Mesenchymal stem cell (in vitro differentiated cells and primary cell): ENCODE results near the gene TNFRSF8.
A peak's percentile ranks its signal among the peaks of the same experiment; 100 is the strongest.

Source experiments
- DNase-seq: peaks from one replicate; pipeline ENCODE4 v3.0.0-alpha.2; 2013
- H2AFZ ChIP-seq: one replicate; pipeline ENCODE4 v1.6.1; 2013; ENCODE audit warnings: low read depth, mild to moderate bottlenecking, control low read depth, inconsistent platforms, low read length, moderate library complexity
- H2AK5ac ChIP-seq: 2 replicates; pipeline ENCODE4 v1.6.1; 2013; ENCODE audit warnings: low read length, moderate library complexity, mild to moderate bottlenecking, inconsistent platforms; ENCODE audit not compliant: severe bottlenecking
- H2BK120ac ChIP-seq: one replicate; pipeline ENCODE4 v1.6.1; 2013; ENCODE audit warnings: low read depth, mild to moderate bottlenecking, inconsistent platforms, low read length, moderate library complexity
- H2BK12ac ChIP-seq, 2 experiments: one replicate each; pipeline ENCODE4 v1.6.1; 2013; ENCODE audit warnings: inconsistent platforms in 2 of 2, low read length in 2 of 2, mild to moderate bottlenecking in 2 of 2, moderate library complexity in 2 of 2, control low read depth in 1 of 2
- H2BK15ac ChIP-seq: one replicate; pipeline ENCODE4 v1.6.1; 2013; ENCODE audit warnings: mild to moderate bottlenecking, low read depth, inconsistent platforms; ENCODE audit not compliant: poor library complexity, severe bottlenecking
- H2BK5ac ChIP-seq: 2 replicates; pipeline ENCODE4 v1.6.1; 2013; ENCODE audit warnings: low read depth, mild to moderate bottlenecking, low read length, control low read depth, inconsistent platforms; ENCODE audit not compliant: poor library complexity, severe bottlenecking
- H3K14ac ChIP-seq, 2 experiments: one replicate each; pipeline ENCODE4 v1.6.1; 2013; ENCODE audit warnings: inconsistent platforms in 2 of 2, low read length in 2 of 2, control low read depth in 1 of 2, mild to moderate bottlenecking in 1 of 2, moderate library complexity in 1 of 2
- H3K18ac ChIP-seq, 2 experiments: one replicate each; pipeline ENCODE4 v1.6.1; 2013; ENCODE audit warnings: inconsistent platforms in 2 of 2, low read length in 2 of 2, control low read depth in 1 of 2, low read depth in 1 of 2, mild to moderate bottlenecking in 1 of 2
- H3K23ac ChIP-seq, 2 experiments: one replicate each; pipeline ENCODE4 v1.6.1; 2013; ENCODE audit warnings: inconsistent platforms in 2 of 2, low read length in 2 of 2, mild to moderate bottlenecking in 2 of 2, moderate library complexity in 2 of 2, control low read depth in 1 of 2
- H3K27ac ChIP-seq: 2 replicates; pipeline ENCODE4 v1.5.1; 2013; ENCODE audit warnings: mild to moderate bottlenecking, moderate library complexity, low read length, control low read depth, inconsistent platforms; ENCODE audit not compliant: poor library complexity, severe bottlenecking
- H3K27me3 ChIP-seq, 2 experiments: 2 replicates each; pipeline versions ENCODE4 v1.6.1 to v1.7.0; 2013; ENCODE audit warnings: low read length in 2 of 2, mild to moderate bottlenecking in 2 of 2, moderate library complexity in 2 of 2, control low read depth in 1 of 2, inconsistent platforms in 1 of 2; ENCODE audit not compliant: control insufficient read depth in 1 of 2, insufficient read depth in 1 of 2
- H3K36me3 ChIP-seq, 2 experiments: 2 replicates each; pipeline versions ENCODE4 v1.6.1 to v1.7.0; 2013; ENCODE audit warnings: low read length in 2 of 2, control low read depth in 1 of 2, inconsistent platforms in 1 of 2, low read depth in 1 of 2, mild to moderate bottlenecking in 1 of 2; ENCODE audit not compliant: insufficient read depth in 2 of 2, control insufficient read depth in 1 of 2
- H3K4ac ChIP-seq, 2 experiments: one replicate each; pipeline ENCODE4 v1.6.1; 2013; ENCODE audit warnings: inconsistent platforms in 2 of 2, low read length in 2 of 2, mild to moderate bottlenecking in 2 of 2, moderate library complexity in 2 of 2, control low read depth in 1 of 2, low read depth in 1 of 2
- H3K4me1 ChIP-seq: 2 replicates; pipeline ENCODE4 v1.6.1; 2013; ENCODE audit warnings: low read depth, low read length, control low read depth; ENCODE audit not compliant: control insufficient read depth, insufficient read depth
- H3K4me2 ChIP-seq: 2 replicates; pipeline ENCODE4 v1.6.1; 2013; ENCODE audit warnings: low read length, mild to moderate bottlenecking, inconsistent platforms; ENCODE audit not compliant: poor library complexity, severe bottlenecking
- H3K4me3 ChIP-seq, 2 experiments: 2 replicates each; pipeline versions ENCODE4 v1.5.1 to v1.7.0; 2013; ENCODE audit warnings: low read length in 2 of 2, mild to moderate bottlenecking in 2 of 2, control low read depth in 1 of 2, low read depth in 1 of 2; ENCODE audit not compliant: insufficient read depth in 1 of 2
- H3K79me1 ChIP-seq: replicated peaks from 2 replicates; pipeline ENCODE4 v1.6.1; 2013; ENCODE audit warnings: mild to moderate bottlenecking, control low read depth, low read length, inconsistent platforms; ENCODE audit not compliant: poor library complexity, severe bottlenecking
- H3K9ac ChIP-seq: 2 replicates; pipeline ENCODE4 v1.7.0; 2013; ENCODE audit warnings: mild to moderate bottlenecking, low read length, moderate library complexity
- H3K9me3 ChIP-seq: 2 replicates; pipeline ENCODE4 v1.7.0; 2013; ENCODE audit warnings: mild to moderate bottlenecking, low read length; ENCODE audit not compliant: control insufficient read depth
- H4K8ac ChIP-seq: one replicate; pipeline ENCODE4 v1.6.1; 2013; ENCODE audit warnings: inconsistent platforms, mild to moderate bottlenecking, low read length, moderate library complexity
- H4K91ac ChIP-seq: one replicate; pipeline ENCODE4 v1.6.1; 2013; ENCODE audit warnings: mild to moderate bottlenecking, low read length, inconsistent platforms
- WGBS: methylation state at CpG from one replicate; pipeline ENCODE4 v1.1.7; 2013; ENCODE audit warnings: mixed read lengths; 5-methylcytosine and 5-hydroxymethylcytosine counted together

Gene TNFRSF8

GRCh38 chr1:12078575-12078937, 15.5 kb downstream of the TNFRSF8 start:
- Histone ChIP-seq H3K14ac (no peak overlapping the region), H3K4me1 (peaks cover 3% of the 10 kb centered on the region), H3K18ac (no peak overlapping the region), H3K4me2 (no peak overlapping the region), H3K9me3 (peaks cover 15% of the 10 kb centered on the region), H2BK5ac (no peak overlapping the region), H3K4me3 (no peak overlapping the region), H3K36me3 (no peaks in the 10 kb centered on the region), H3K23ac (no peak overlapping the region), H2BK120ac (no peak overlapping the region), H3K27me3 (peaks cover 25 to 26% of the 10 kb centered on the region in 2 experiments), H2AK5ac (no peak overlapping the region), H3K9ac (no peak overlapping the region), H3K79me1 (no peaks in the 10 kb centered on the region), H4K8ac (no peak overlapping the region), H2AFZ (no peak overlapping the region), H3K4ac (no peak overlapping the region), H4K91ac (no peak overlapping the region), H2BK15ac (no peak overlapping the region), H2BK12ac (no peak overlapping the region), H3K27ac (no peak overlapping the region)
- WGBS: 74% methylated on average over 7 of the region's 7 CpGs
- no peak for DNase-seq

DNA sequence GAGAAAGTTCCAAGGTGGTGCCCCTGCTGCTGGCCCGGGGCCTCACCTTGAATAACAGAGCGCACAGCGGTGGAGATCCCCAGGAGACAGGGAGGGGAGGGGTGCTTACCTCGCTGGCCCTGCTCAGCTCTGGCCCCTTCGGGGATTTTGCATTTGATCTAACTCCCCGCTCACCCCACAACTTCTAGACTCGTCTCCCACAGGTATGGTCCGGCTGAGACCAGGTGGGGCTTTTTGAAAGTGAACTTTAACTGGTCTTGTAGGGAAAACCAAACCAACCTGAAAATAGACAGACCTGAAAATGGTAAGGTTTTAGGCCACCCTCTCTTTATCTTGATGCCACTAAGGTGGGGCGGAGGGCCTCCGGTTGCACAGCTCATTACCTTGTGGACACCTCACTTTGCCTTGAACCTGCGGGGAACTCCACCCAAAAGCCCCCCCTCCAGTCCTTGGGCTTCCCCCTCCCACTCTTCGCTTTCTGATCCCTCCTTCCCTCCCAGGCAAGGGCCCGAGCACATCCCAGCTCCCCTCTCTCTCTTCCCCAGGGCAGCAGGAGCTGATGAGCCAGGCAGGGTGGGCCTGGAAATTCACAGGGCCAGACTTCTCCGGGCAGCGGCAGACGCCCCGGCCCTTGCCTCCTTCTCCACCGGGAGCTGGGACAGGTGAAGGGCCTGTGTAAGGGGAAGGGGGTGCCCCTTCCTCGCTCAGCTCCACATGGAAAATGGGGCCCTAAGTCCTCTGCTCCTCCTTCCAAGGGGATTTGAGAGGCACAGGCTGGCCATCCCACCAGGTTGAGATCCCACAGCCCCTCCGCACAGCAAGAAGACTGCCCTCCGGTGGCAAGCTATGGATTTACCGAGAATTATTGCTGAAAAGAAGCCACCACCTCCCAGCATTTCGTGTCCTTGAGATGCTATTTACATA, 16.1 kb downstream of the TNFRSF8 start:
- Histone ChIP-seq H3K9me3 (peaks cover 15% of the 10 kb centered on the region), H3K4me2 (no peak overlapping the region), H3K18ac (no peak overlapping the region), H4K8ac (no peak overlapping the region), H2AFZ (peak overlapping the region; percentile 64), H2BK12ac (no peak overlapping the region), H3K36me3 (no peaks in the 10 kb centered on the region), H3K27me3 (peaks cover 25 to 26% of the 10 kb centered on the region in 2 experiments), H2AK5ac (no peak overlapping the region), H3K79me1 (no peaks in the 10 kb centered on the region), H3K4me3 (no peak overlapping the region), H2BK5ac (no peak overlapping the region), H2BK120ac (no peak overlapping the region), H2BK15ac (no peak overlapping the region), H3K14ac (no peak overlapping the region), H3K9ac (peak overlapping the region; percentile 55), H3K23ac (no peak overlapping the region), H4K91ac (no peak overlapping the region), H3K4me1 (peaks cover 3% of the 10 kb centered on the region), H3K27ac (no peak overlapping the region), H3K4ac (no peak overlapping the region)
- DNase-seq: peak; percentile 53
- 41% methylated on average over 18 of the region's 23 CpGs for WGBS

DNA sequence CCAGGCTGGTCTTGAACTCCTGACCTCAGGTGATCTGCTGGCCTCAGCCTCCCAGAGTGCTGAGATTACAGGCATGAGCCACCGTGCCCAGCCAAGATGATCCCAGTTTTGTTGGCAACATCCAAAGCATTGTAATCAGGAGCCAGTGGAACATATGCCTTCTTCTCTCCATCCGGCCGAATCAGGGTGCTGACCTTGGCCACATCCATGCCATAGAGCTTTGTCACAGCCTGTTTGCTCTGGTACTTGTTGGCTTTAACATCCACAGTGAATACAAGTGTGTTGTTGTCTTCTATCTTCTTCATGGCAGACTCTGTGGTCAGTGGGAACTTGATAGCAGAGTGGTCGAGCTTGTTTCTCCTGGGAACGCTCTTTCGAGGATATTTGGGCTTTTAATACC, 17.1 kb downstream of the TNFRSF8 start:
- Histone ChIP-seq H3K18ac (no peak overlapping the region), H2BK12ac (peak overlapping the region in 1 of 2 experiments; percentile 74), H4K91ac (no peak overlapping the region), H3K79me1 (no peaks in the 10 kb centered on the region), H4K8ac (no peak overlapping the region), H3K4ac (no peak overlapping the region), H2BK120ac (no peak overlapping the region), H3K27me3 (peaks cover 25 to 26% of the 10 kb centered on the region in 2 experiments), H3K23ac (no peak overlapping the region), H2BK15ac (no peak overlapping the region), H3K4me3 (no peak overlapping the region), H3K9ac (no peak overlapping the region), H2AK5ac (no peak overlapping the region), H2BK5ac (no peak overlapping the region), H3K9me3 (peaks cover 15% of the 10 kb centered on the region), H3K4me2 (no peak overlapping the region), H2AFZ (no peak overlapping the region), H3K27ac (no peak overlapping the region), H3K36me3 (no peaks in the 10 kb centered on the region), H3K4me1 (peaks cover 3% of the 10 kb centered on the region), H3K14ac (no peak overlapping the region)
- 95% methylated on average over 5 of the region's 6 CpGs for WGBS
- no peak for DNase-seq

DNA sequence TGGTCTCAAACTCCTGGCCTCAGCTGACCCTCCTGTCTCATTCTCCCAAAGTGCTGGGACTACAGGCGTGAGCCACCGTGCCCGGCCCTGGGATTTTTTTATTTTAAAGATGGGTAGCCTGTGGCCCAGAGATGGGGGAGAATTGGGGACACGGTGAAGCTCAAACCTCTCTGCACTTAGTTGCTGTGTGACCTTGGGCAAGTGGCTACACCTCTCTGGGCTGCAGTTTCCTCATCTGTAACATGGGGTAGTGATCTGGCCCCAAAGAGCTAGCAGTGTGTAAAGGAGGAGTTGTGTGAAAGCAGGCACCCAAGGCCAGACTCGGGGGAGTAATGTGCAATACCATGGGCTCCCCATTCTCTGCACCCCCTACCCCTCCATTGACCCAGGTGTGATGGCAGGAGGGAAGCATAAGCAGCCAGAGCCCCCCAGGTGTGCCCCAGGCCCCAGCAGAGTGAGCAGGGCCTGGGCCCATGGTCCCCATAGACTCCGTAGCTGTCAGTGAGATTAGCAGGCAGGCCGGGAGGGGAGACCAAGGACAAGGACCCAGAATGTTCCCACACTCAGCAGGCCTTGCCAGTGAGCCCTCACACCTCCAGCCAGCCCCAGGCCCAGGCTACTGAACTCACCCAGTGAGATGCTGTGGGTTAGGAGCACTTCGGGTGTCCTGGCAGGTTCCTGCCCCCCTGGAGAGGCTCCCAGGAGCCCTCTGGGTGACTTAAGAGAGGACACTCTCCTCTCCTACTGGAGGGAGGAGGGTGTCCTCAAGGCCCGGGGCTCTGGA, 17.9 kb downstream of the TNFRSF8 start:
- no peak overlapping the region for H4K8ac ChIP-seq
- H2AFZ ChIP-seq: no peak overlapping the region
- DNase-seq: no peak
- H3K4me2 ChIP-seq: no peak overlapping the region
- no peak overlapping the region for H3K18ac ChIP-seq
- no peak overlapping the region for H3K4ac ChIP-seq
- H2BK5ac ChIP-seq: no peak overlapping the region
- no peak overlapping the region for H2BK12ac ChIP-seq
- no peak overlapping the region for H3K14ac ChIP-seq
- no peak overlapping the region for H2BK120ac ChIP-seq
- H2AK5ac ChIP-seq: no peak overlapping the region
- no peaks in the 10 kb centered on the region for H3K36me3 ChIP-seq
- H3K79me1 ChIP-seq: no peaks in the 10 kb centered on the region
- no peak overlapping the region for H3K27ac ChIP-seq
- peaks cover 3% of the 10 kb centered on the region for H3K4me1 ChIP-seq
- H4K91ac ChIP-seq: no peak overlapping the region
- H3K27me3 ChIP-seq: peaks cover 25 to 26% of the 10 kb centered on the region in 2 experiments
- no peak overlapping the region for H3K9ac ChIP-seq
- no peak overlapping the region for H2BK15ac ChIP-seq
- H3K9me3 ChIP-seq: peaks cover 15% of the 10 kb centered on the region
- H3K23ac ChIP-seq: no peak overlapping the region
- WGBS: 98% methylated on average over 6 of the region's 9 CpGs
- no peak overlapping the region for H3K4me3 ChIP-seq
